Urothelium cell line (cell line): ENCODE results near the gene IFT43.
A peak's percentile ranks its signal among the peaks of the same experiment; 100 is the strongest.
"Not testable (repeated sequence)": the region's sequence is repeated elsewhere in the genome, so short reads cannot be mapped to it uniquely, and the experiment has no call there.

Experiments
- DNase-seq: peaks from one replicate; pipeline ENCODE4 v3.0.0; 2011; ENCODE audit warnings: low spot score, mixed read lengths
- FAIRE-seq: peaks from 2 replicates; lab custom pipeline; 2011; peaks lifted over from hg19 to GRCh38; lab: Jason Lieb, UNC

The IFT43 gene

DNA sequence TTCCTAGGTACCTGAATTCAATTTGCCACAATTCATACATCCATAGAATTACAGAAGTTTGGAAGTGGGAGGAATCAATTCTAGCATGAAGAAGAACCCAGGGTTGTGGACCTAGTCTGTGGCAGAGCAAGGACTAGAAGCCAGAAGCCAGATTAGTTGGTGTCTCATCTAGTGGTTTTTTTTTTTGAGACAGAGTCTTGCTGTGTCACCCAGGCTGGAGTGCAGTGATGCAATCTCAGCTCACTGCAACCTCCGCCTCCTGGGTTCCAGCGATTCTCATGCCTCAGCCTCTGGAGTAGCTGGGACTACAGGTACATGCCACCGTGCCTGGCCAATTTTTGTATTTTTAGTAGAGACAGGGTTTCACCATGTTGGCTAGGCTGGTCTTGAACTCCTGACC, 24.1 kb downstream of the IFT43 start:
- DNase-seq, FAIRE-seq: not testable (repeated sequence)

DNA sequence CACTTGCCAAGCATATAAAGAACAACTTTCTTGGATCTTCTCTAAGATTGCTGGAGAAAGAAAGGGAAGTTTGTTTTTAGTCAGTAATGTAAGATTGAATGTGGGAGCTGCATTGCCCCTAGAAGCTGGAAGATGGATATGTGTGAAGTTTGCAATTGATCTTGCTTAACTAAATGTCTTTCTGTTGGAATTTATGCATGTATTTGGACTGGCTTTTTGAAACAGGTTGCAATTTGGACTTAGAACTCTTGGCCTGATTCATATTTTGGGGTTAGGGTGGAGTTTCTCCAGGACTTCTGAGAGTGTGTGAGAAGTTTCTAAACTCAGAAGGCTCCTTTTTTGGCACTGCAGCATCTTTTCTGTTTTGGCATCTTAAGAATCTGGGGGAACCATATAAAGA, 26.4 kb downstream of the IFT43 start:
- FAIRE-seq (no peak), DNase-seq (no peak)

- FAIRE-seq (no peak), DNase-seq (no peak)
Measured at GRCh38 chr14:76012354-76012753, 26.8 kb downstream of the IFT43 start.

GRCh38 chr14:76015191-76015590, 29.6 kb downstream of the IFT43 start:
- no peak for DNase-seq

DNA sequence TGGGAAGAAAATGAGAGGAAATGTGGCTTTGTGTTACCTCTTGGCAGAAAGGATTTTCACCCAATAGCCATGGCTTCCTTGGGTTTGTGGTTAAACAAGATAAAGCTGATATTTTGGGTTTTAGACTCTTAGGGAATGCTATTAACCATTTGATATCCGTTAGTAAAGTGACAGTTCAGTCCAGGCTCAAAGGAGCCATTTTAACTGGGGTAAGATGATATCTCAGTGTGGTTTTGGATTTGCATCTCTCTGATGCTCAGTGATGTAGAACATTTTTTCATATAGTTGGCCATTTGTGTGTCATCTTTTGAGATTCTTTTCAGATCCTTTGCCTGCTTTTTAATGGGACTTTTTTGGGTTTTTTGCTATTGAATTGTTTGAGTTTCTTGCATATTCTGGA, 30.1 kb downstream of the IFT43 start:
- FAIRE-seq (no peak), DNase-seq (no peak)

More at GRCh38 chr14:76015191-76015590, 29.6 kb downstream of the IFT43 start:
- FAIRE-seq = no peak

DNA sequence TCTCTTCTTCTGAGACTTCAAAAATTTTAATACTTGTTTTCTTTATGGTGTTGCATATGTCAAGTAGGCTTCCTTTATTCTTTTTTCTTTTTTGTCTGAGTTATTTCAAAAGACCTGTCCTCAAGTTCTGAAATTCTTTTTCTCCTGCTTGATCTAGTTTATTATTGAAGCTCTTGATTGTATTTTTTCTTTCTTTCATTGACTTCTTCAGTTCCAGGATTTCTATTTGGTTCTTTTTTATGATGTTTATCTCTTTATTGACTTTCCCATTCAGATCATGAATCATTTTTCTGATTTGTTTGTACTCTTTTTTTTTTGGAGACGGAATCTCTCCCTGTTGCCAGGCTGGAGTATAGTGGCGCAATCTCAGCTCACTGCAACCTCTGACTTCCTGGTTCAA, 34.1 kb downstream of the IFT43 start:
- FAIRE-seq = no peak
- DNase-seq = no peak

DNA sequence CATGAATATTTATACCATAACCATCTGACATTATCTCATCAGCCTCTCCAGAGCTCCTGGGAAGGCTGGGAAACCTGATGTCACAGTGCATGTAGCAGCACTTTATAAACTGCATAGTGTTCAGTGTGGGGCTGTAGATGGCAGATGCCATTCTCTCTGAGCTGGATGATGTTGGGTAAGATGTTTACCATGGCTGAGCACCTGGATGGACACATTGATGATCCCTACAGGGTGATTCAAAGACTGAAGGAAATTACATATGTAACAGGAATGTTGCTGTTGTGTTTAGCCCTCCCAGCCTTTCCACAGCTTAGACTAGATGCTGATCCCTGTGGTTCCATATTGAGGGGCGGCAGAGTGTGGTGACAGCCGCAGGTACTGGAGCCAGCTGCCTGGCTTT, 37.4 kb downstream of the IFT43 start:
- FAIRE-seq (peak; percentile 59), DNase-seq (no peak)

GRCh38 chr14:76023757-76024156, 38.2 kb downstream of the IFT43 start:
- no peak for FAIRE-seq
- no peak for DNase-seq

GRCh38 chr14:76024211-76024907, 38.8 kb downstream of the IFT43 start:
- peak; percentile 66 for FAIRE-seq

DNA sequence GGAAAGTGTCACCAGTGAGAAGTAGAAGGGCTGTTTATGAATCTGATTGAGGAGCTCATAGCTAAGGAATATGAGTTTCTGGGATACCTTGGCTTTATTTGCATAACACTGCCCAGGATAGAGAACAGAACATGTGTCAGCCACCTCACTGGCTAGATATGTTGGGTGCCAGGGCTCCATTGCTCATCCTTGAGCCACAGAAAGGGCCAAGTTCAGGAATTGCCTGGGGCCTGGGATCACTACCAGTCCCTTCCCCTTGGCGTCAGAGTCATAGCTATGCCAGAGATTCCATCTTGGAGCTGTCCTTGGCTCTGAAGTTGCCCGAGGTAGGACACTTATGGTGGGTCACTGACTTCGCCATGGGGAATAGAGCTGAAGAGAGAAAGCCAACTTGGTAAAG, 49.0 kb downstream of the IFT43 start:
- DNase-seq (no peak), FAIRE-seq (no peak)

More at GRCh38 chr14:76024211-76024907, 38.8 kb downstream of the IFT43 start:
- no peak for DNase-seq

DNA sequence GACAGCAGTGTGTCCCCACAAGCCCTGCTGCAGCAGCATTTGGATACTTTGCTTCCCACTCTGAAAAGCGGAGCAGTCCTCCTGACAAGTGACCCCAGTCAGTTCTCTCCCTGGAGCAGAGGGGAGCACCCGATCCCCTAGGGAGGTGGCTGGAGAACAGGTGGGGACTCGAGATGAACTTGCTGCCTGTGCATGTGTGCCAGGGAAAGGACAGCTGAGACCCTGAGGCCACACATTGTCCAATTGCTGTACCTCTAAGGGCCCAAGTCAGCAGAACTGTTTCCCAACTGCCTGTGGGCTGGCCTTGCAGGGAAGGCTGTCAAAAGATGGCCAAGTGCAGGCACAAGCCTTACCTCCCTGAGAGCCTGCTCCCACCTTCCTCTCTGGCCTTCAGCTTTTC, 55.1 kb downstream of the IFT43 start:
- FAIRE-seq (peak; percentile 56), DNase-seq (no peak)

DNA sequence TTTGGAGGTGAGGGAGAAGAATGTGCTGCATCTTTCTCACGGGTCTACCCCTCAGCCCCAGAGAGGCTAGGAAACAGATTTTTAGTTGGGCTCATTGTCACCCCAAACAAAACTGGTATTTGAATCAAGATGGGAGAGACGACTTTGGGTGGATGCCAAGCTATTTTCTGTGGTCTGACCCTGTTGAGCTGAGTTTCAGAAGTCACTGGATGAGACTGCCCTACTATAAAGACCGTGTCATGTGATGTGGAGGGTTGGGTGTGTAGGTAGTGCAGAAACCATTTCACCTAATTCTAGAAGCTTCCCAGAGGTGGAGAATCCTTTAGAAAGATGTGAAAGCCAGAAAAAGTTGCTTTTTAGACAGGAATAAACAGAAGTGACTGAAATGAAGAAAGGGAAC, 60.2 kb downstream of the IFT43 start:
- no peak for FAIRE-seq
- no peak for DNase-seq

DNA sequence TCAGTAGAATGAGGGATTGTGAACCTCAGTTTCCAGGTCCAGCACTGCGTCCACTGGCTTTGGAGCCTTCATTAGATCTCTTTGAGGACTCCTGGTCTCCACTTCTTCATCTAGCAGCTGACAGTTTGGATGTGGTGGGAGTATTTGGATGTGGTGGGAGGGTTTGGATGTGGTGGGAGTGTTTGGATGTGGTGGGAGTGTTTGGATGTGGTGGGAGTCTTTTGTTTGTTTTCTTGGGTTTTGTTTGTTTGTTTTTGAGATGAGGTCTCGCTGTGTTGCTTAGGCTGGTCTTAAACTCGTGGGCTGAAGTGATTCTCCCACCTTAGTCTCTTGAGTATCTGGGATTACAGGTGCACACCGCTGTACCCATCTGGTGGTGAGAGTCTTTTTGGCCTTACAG, 64.7 kb downstream of the IFT43 start:
- FAIRE-seq (no peak), DNase-seq (no peak)

- FAIRE-seq (peak; percentile 86), DNase-seq (peak; percentile 77)
Measured at GRCh38 chr14:76050797-76051392, 65.3 kb downstream of the IFT43 start.

- no peak for DNase-seq
- FAIRE-seq = peak; percentile 62
Measured at GRCh38 chr14:76051717-76052465, 66.3 kb downstream of the IFT43 start.

DNA sequence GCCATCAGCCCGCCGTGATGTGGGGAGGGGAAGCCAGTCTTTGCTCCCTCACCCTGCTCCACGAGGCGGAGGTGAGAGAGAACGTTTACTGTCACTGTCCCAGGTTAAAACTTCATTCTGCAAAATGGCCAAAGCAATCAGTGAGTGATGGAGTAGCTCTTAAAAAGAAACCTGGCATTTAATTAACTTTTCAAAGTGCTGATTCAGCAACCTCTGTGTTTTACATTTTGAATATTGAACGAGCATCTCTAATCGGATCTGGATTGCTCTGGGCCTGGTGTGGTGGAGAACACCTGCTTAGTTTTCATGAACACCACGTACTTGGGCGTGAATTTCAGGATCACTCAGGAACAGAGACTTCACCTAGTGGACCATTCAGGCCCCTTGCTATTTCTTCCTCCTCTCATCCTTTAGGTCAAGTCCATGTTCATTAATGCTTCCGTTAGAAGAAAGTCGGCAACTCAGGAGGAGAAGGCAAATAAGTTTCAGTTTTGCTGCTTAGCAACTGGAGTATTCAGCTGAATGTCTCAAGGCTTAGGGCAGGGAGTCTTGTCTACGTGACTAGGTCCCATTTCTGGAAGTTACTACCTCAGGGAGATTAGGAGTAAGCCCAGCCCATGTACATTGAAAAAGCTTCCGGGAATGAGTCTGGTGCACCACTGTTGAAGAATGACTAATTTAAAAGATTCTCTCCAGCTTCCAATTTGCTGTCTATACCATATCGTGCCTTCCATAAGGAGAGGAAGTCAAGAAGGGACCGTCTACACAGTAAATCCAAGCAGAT, 68.2 kb downstream of the IFT43 start:
- peak; percentile 68 for FAIRE-seq

GRCh38 chr14:76055330-76055729, 69.8 kb downstream of the IFT43 start:
- FAIRE-seq (no peak), DNase-seq (no peak)

More for the DNA sequence above, 68.2 kb downstream of the IFT43 start:
- no peak for DNase-seq

GRCh38 chr14:76056128-76056527, 70.6 kb downstream of the IFT43 start:
- peak; percentile 42 for DNase-seq
- FAIRE-seq = no peak

DNA sequence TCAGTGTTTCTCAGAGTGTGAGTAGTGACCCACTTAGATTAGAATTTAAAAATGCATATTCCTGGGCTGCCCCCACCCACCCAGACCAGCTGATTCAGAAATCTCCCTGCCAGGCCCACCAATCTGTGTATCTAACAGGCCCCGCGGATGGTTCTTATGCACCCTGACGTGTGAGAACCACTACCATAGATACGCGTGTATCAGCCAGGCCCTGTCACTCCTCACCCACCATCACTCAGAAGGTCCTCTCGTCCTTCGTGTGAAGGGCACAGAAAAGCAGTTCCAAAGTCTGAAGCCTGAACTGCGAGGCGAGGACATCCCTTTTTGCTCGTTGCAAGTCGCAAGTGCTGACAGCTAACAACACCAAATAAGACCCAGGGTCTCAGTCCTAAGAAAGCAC, 72.4 kb downstream of the IFT43 start:
- FAIRE-seq (no peak), DNase-seq (no peak)

DNA sequence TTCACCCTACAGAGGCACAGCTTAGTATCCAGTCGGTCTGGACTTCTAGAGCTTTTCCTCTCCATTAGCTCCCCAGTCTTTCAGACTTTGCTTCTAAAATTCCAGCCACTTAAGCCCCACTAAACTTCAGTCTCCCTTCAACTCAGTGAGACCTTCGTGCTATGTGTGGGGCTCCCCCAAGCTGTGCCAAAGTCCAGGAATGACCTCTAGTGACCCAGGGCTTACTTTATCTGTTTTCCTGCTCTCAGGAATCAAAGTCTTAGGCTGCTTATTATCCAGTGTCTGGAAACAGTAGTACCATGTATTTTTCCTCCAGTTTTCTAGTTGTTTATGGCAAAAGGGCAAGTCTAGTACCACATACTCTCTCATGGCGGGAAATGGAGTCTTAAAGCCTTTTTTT, 77.8 kb downstream of the IFT43 start:
- no peak for DNase-seq
- FAIRE-seq = no peak

GRCh38 chr14:76065519-76065918, 80.0 kb downstream of the IFT43 start:
- no peak for FAIRE-seq

More at GRCh38 chr14:76065519-76065918, 80.0 kb downstream of the IFT43 start:
- no peak for DNase-seq
